CD4-positive, alpha-beta T cell (primary cell): Measurements from ENCODE around the gene CXXC5. TPM values are rescaled to one million over a fixed set of nuclear protein-coding genes. Genes with fewer than 3 reads are reported as not detected.

Experiments
- ATAC-seq: fragments of 200-7000 bp; cut with Tn5 transposase; one replicate; pipeline ENCODE4 v1.10.0; 2022; ENCODE audit warnings: mild to moderate bottlenecking; ENCODE audit not compliant: poor library complexity
- CTCF ChIA-PET: fragments of 350-600 bp; sonication (Branson Sonifier 250); formaldehyde crosslinking; loops from one replicate; lab custom pipeline; 2021; ENCODE audit warnings: antibody characterized with exemption, inconsistent platforms; lab: Charles Lee
- POLR2A ChIA-PET: fragments of 350-600 bp; sonication (Branson Sonifier 250); formaldehyde crosslinking; loops from one replicate; lab custom pipeline; 2021; ENCODE audit warnings: antibody characterized with exemption, inconsistent platforms; lab: Charles Lee
- DNase-seq, 14 experiments: peaks; one replicate each; pipeline ENCODE4 v3.0.0-alpha.2; 2013 to 2020; ENCODE audit warnings: mixed read lengths in 2 of 14
- H3K27ac ChIP-seq, 2 donors: one replicate each; pipeline versions ENCODE4 v1.5.1 to v1.7.0; 2013; ENCODE audit warnings: low read length in 2 of 2, low read depth in 1 of 2, mild to moderate bottlenecking in 1 of 2
- H3K27me3 ChIP-seq, 2 experiments: 1 replicate in 1 of 2; 2 replicates in 1 of 2; pipeline versions ENCODE4 v1.6.1 to v1.7.0; 2013; ENCODE audit warnings: low read length in 2 of 2, control low read depth in 1 of 2, mild to moderate bottlenecking in 1 of 2, moderate library complexity in 1 of 2; ENCODE audit not compliant: insufficient read depth in 2 of 2, control insufficient read depth in 1 of 2
- H3K36me3 ChIP-seq: one replicate; pipeline ENCODE4 v1.6.1; 2013; ENCODE audit warnings: low read length, control low read depth; ENCODE audit not compliant: insufficient read depth
- H3K4me1 ChIP-seq: one replicate; pipeline ENCODE4 v1.6.1; 2013; ENCODE audit warnings: low read length, control low read depth; ENCODE audit not compliant: insufficient read depth
- H3K4me3 ChIP-seq: one replicate; pipeline ENCODE4 v1.5.1; 2013; ENCODE audit warnings: mild to moderate bottlenecking, low read length, moderate library complexity
- H3K9me3 ChIP-seq, 2 experiments: 1 replicate in 1 of 2; 2 replicates in 1 of 2; pipeline versions ENCODE4 v1.6.1 to v1.7.0; 2013; ENCODE audit warnings: low read length in 2 of 2, mild to moderate bottlenecking in 2 of 2, control low read depth in 1 of 2, moderate library complexity in 1 of 2; ENCODE audit not compliant: control insufficient read depth in 1 of 2, insufficient read depth in 1 of 2
- H3K27ac Mint-ChIP-seq: one replicate; pipeline ENCODE4 v1.8.0; 2020; ENCODE audit warnings: mixed read lengths
- H3K27me3 Mint-ChIP-seq: one replicate; pipeline ENCODE4 v1.8.0; 2021; ENCODE audit warnings: mixed read lengths
- H3K36me3 Mint-ChIP-seq: one replicate; pipeline ENCODE4 v1.8.0; 2021; ENCODE audit warnings: low read depth, mixed read lengths
- H3K4me1 Mint-ChIP-seq: one replicate; pipeline ENCODE4 v1.8.0; 2021; ENCODE audit warnings: low read depth, mixed read lengths
- H3K4me3 Mint-ChIP-seq: one replicate; pipeline ENCODE4 v1.8.0; 2020; ENCODE audit warnings: mild to moderate bottlenecking, mixed read lengths
- H3K9me3 Mint-ChIP-seq: one replicate; pipeline ENCODE4 v1.8.0; 2020; ENCODE audit warnings: mixed read lengths
- intact Hi-C, 2 experiments: fragments of 100-400 bp; cut with DNase I in 1 of 2; cut with micrococcal nuclease in 1 of 2; formaldehyde crosslinking; loops; one replicate each; pipeline versions ENCODE4 v1.15.1 to v1.9.0; 2023 to 2025; cut with DNase I, micrococcal nuclease
- total RNA-seq, 174 experiments: library from RNA in 2 of 174; stranded (reverse) in 2 of 174; gene quantifications; one replicate each; pipeline ENCODE4 v1.2.3 and lab custom pipeline; 2021 to 2026
- TF ChIP-seq, protein P1 (sequence below): fragments of 200-600 bp; IDR thresholded peaks from one replicate; pipeline ENCODE4 v1.8.0; 2022; ENCODE audit warnings: antibody characterized with exemption, mild to moderate bottlenecking

The CXXC5 gene
- total RNA-seq, 2 experiments from 2014 or later: 1.9 to 2.7 TPM

DNA sequence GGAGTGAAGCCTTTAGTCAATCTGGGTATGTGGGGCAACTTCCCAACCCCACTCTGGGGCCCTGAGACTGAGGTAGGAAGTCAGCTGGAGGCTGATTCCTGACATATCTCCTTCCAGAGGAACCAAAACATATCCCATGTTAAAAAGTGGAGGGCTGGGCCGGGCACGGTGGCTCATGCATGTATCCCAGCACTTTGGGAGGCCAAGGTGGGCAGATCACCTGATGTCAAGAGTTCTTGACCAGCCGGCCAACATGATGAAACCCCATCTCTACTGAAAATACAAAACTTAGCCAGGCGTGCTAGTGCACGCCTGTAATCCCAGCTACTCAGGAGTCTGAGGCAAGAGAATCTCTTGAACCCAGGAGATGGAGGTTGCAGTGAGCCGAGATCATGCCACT lies 44.0 kb downstream of the CXXC5 start:
- Histone ChIP-seq H3K4me3 (no peak overlapping the region), H3K9me3 (no peaks in the 10 kb centered on the region), H3K27me3 (peaks cover 0 to 9% of the 10 kb centered on the region in 2 experiments), H3K36me3 (no peaks in the 10 kb centered on the region), H3K27ac (no peak overlapping the region), H3K4me1 (peaks cover 7% of the 10 kb centered on the region)
- POLR2A ChIA-PET: no interaction called here
- Mint-ChIP-seq H3K9me3 (no peaks in the 10 kb centered on the region), H3K4me1 (peaks cover 5% of the 10 kb centered on the region), H3K27ac (no peak overlapping the region), H3K4me3 (no peak overlapping the region), H3K27me3 (peaks cover 11% of the 10 kb centered on the region), H3K36me3 (no peaks in the 10 kb centered on the region)
- DNase-seq (no peak), ATAC-seq (no peak)
- intact Hi-C loops: loop anchor here (5.0 to 10.0 kb wide), 2 partner anchors 177 to 270 kb away; no protein-coding TSS in a partner anchor
- TF ChIP-seq, protein P1, sequence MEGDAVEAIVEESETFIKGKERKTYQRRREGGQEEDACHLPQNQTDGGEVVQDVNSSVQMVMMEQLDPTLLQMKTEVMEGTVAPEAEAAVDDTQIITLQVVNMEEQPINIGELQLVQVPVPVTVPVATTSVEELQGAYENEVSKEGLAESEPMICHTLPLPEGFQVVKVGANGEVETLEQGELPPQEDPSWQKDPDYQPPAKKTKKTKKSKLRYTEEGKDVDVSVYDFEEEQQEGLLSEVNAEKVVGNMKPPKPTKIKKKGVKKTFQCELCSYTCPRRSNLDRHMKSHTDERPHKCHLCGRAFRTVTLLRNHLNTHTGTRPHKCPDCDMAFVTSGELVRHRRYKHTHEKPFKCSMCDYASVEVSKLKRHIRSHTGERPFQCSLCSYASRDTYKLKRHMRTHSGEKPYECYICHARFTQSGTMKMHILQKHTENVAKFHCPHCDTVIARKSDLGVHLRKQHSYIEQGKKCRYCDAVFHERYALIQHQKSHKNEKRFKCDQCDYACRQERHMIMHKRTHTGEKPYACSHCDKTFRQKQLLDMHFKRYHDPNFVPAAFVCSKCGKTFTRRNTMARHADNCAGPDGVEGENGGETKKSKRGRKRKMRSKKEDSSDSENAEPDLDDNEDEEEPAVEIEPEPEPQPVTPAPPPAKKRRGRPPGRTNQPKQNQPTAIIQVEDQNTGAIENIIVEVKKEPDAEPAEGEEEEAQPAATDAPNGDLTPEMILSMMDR: no peak
- CTCF ChIA-PET: interaction anchor here (0.9 kb wide), 1 partner anchor 73 kb away, joined by 4 read pairs; no protein-coding TSS in a partner anchor

DNA sequence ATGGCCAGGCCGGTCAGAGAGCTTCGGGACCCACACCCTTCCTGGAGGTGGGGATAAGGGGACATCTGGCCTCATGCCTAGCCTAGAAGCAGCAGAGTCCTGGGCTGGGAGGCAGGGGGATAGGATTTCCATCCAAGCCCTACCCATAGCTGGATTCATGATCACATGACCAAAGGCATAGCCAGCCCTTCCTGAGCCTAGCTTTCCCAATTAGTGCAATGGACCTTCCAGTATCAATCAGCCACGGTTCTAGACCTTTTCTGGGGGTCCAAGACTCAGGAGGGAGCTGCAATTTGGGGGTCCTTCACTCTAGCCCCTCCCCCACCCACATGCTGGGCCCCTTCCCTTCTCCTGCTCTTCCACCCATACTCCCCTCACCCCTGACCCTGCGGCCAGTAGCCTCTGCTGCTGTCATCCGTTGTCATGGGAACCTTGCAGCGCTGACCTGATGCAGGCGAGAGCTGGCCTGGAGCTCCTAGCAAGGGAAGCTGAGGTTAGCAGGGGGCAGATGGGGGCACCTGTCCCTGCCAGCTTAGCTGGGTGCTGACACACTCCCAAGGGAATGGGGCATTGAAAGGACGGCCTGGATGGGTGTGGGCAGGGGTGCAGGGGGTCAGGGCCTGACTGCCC lies 44.6 kb downstream of the CXXC5 start:
- Histone ChIP-seq H3K4me1 (peaks cover 14% of the 10 kb centered on the region), H3K27me3 (peaks cover 6 to 13% of the 10 kb centered on the region in 2 experiments), H3K27ac (no peak overlapping the region), H3K36me3 (no peaks in the 10 kb centered on the region), H3K4me3 (no peak overlapping the region), H3K9me3 (peaks cover 0 to 4% of the 10 kb centered on the region in 2 experiments)
- ChIA-PET CTCF (no interaction called here), POLR2A (interaction anchor here (0.6 kb wide), 1 partner anchor 44 kb away, joined by 3 read pairs; no protein-coding TSS in a partner anchor)
- Mint-ChIP-seq H3K27me3 (peaks cover 12% of the 10 kb centered on the region), H3K27ac (no peak overlapping the region), H3K4me1 (peaks cover 7% of the 10 kb centered on the region), H3K4me3 (no peak overlapping the region), H3K36me3 (no peaks in the 10 kb centered on the region), H3K9me3 (no peaks in the 10 kb centered on the region)
- DNase-seq (no peak), ATAC-seq (no peak)
- TF ChIP-seq, protein P1: no peak
- intact Hi-C loops: loop anchor here (5.0 to 10.0 kb wide), 2 partner anchors 178 to 270 kb away; no protein-coding TSS in a partner anchor

DNA sequence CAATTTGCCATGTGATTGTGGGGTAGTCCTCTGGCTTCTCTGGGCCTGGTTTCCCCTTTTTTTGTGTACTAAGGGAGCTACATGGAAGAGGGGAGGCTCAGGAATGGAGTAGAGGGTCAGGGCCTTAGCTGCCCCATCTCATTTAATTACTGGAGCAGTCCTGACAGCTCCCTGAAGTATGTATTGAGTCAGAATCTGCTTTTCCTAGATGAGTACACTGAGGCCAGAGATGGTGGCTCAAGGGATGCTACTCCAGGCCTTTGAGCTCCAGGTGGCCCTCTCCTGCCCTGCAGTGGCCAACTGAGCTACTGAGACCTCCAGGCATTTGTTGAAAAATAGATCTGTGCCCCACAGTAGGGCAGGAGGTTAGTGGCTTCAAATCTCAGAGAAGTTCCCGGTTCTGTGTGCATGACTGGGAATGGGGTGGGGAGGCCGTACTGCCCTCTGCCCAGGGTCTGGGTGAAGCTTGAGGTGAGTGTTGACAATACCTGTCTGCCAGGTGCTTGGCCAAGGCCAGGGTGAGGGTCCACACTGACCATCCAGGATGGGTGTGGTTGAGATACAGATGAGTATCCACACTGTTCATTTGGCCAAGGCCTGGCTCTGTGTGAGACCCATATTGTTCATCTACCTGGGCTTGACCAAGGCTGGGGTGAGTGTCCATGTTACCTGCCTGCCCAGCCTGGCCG lies 45.7 kb downstream of the CXXC5 start:
- Mint-ChIP-seq H3K36me3 (no peaks in the 10 kb centered on the region), H3K4me1 (peaks cover 16% of the 10 kb centered on the region), H3K27me3 (peaks cover 22% of the 10 kb centered on the region), H3K4me3 (no peak overlapping the region), H3K27ac (no peak overlapping the region), H3K9me3 (no peaks in the 10 kb centered on the region)
- TF ChIP-seq, protein P1: no peak
- no peaks in the 10 kb centered on the region for H3K36me3 ChIP-seq
- H3K4me3 ChIP-seq: no peak overlapping the region
- no peak overlapping the region for H3K27ac ChIP-seq
- ChIA-PET CTCF (no interaction called here), POLR2A (no interaction called here)
- ATAC-seq (no peak), DNase-seq (no peak)
- H3K9me3 ChIP-seq: peaks cover 0 to 8% of the 10 kb centered on the region in 2 experiments
- intact Hi-C loops: loop anchor here (5.0 to 10.0 kb wide), 2 partner anchors 179 to 272 kb away; no protein-coding TSS in a partner anchor
- H3K4me1 ChIP-seq: peaks cover 21% of the 10 kb centered on the region
- H3K27me3 ChIP-seq: peaks cover 15 to 19% of the 10 kb centered on the region in 2 experiments
